ENCODE data around the gene ANKK1.

Gene ANKK1

DNA sequence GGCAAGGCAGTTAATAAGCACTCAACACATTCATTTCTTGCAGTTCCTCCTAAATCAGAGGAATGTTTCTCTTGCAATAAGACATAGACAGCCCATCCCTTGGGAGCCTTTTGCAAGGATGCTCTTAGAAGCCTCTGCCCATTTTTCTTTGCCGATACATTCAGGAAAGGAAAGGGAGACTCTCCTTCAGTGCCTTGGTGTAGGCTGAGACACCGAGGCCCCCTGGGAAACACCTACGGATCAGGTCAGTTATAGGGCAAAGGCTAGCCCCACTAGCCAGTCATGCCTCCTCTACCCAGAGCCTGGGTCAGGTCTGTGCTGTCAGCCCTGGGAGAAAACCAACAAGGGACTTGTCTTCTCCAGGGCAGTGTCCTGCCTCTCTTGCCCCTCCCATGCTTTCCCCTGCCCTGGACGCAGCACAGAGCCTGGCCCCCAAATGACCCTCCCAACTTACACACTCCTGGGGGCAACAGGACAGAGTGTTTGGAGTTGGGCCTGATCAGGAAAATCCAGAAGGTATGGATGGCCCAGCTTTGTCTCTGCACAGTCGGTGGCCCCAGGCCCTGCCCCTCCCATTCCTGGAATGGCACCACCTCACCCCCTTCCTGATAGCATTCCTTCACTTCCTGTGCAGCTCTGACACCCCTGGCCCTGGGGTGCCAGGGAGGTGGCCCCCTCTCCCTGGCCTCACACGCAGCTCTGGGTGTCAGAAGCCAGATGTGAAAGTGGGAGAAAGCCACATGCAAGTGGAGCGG, 18.3 kb downstream of the ANKK1 start:
- DNase-seq (ENCODE audit: extremely low read depth, low read depth), result no peak
- no peak overlapping the region for H3K4me3 ChIP-seq (replicated peaks; ENCODE audit: low read depth, low read length)
- TF ChIP-seq, protein P1, sequence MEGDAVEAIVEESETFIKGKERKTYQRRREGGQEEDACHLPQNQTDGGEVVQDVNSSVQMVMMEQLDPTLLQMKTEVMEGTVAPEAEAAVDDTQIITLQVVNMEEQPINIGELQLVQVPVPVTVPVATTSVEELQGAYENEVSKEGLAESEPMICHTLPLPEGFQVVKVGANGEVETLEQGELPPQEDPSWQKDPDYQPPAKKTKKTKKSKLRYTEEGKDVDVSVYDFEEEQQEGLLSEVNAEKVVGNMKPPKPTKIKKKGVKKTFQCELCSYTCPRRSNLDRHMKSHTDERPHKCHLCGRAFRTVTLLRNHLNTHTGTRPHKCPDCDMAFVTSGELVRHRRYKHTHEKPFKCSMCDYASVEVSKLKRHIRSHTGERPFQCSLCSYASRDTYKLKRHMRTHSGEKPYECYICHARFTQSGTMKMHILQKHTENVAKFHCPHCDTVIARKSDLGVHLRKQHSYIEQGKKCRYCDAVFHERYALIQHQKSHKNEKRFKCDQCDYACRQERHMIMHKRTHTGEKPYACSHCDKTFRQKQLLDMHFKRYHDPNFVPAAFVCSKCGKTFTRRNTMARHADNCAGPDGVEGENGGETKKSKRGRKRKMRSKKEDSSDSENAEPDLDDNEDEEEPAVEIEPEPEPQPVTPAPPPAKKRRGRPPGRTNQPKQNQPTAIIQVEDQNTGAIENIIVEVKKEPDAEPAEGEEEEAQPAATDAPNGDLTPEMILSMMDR (IDR thresholded peaks at IDR 0.05; ENCODE audit: low read depth, low read length, missing control alignments), result no peak

DNA sequence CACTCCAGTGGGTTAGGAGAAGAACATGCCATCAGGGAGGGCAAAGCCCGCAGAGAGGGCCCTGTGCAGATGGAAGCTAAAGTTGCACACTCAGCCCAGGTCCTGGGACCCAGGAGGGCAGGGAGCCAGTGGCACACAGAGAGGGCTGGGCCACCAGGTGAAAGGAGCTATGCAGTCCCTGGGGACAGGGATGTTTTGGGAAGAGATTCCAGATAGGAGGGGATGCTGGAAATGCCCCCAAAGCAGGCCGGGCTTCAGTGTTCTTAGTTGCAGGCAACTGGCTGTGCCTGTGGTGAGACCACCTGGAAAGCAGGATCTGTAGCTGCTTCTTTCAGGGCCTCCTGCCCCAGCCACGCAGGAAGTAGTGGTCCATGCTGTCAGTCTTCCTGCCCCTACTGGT, 19.6 kb downstream of the ANKK1 start:
- TF ChIP-seq, protein P1 (IDR thresholded peaks at IDR 0.05; ENCODE audit: low read depth, low read length, missing control alignments), result no peak
- no peak for DNase-seq (ENCODE audit: extremely low read depth, low read depth)
- H3K4me3 ChIP-seq (replicated peaks; ENCODE audit: low read depth, low read length), result no peak overlapping the region

DNA sequence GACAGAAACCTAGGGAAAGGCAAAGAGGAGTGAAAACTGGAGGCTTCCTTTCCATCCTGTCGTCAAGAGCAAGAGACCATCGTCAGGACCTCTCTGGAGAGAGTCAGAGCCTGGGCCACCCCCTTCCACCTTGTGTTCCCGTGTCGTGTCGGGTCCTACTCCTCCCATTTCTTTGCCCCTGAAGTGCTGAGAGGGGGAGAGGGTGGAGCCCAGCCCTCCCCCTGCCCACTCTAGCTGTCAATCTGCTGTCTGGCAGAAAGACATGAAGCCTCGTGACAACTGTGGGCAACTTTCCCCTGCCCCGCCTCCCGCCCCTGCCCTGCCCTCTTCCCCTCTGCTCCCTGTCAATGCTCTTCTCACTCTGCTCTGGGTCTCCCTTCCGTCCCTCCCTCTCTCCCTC, 20.6 kb downstream of the ANKK1 start:
- no peak overlapping the region for H3K4me3 ChIP-seq (replicated peaks; ENCODE audit: low read depth, low read length)
- DNase-seq (ENCODE audit: extremely low read depth, low read depth), result no peak
- TF ChIP-seq, protein P1 (IDR thresholded peaks at IDR 0.05; ENCODE audit: low read depth, low read length, missing control alignments), result no peak

DNA sequence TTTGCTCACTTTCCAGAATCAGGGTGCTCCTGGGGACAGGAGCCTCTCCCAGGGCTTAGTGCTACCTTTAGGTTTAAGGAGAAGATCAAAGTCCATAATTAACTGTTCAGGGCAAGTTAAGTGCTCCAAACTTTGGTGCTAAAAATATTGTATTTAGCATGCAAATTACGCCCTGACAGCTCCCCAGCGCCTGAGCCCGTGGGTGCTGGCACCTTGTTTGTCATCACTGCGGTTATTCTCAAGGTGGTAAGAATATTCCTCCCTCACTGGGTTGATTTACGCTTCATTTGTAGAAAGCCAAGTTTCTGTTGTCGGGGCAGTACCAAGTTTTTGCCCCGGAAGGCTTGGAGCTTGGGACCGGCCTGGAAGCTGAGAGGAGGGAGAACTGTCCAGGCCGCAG, 21.3 kb downstream of the ANKK1 start:
- no peak for DNase-seq (ENCODE audit: extremely low read depth, low read depth)
- H3K4me3 ChIP-seq (replicated peaks; ENCODE audit: low read depth, low read length), result no peak overlapping the region
- TF ChIP-seq, protein P1 (IDR thresholded peaks at IDR 0.05; ENCODE audit: low read depth, low read length, missing control alignments), result no peak

DNA sequence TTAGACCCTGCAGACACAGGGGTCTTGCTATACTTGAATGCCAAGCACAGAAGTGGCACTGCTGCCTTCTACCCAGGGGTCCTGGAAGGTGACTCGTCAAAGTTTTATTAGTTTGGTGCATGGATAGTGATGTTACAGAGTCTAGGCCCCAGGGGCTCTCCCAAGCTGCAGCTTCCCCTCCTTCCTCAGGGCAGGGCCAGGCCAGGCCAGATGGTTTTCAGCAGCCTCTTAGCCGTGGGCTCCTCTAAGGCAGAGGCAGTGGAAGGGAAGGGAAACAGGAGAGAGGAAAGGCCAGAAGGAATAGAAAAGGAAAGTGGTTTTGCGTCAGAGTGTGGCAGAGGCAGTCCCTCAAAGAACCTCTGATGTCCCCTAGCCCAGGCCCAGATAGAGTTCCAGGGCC, 21.9 kb downstream of the ANKK1 start:
- no peak overlapping the region for H3K4me3 ChIP-seq (replicated peaks; ENCODE audit: low read depth, low read length)
- DNase-seq (ENCODE audit: extremely low read depth, low read depth), result no peak
- TF ChIP-seq, protein P1 (IDR thresholded peaks at IDR 0.05; ENCODE audit: low read depth, low read length, missing control alignments), result no peak

DNA sequence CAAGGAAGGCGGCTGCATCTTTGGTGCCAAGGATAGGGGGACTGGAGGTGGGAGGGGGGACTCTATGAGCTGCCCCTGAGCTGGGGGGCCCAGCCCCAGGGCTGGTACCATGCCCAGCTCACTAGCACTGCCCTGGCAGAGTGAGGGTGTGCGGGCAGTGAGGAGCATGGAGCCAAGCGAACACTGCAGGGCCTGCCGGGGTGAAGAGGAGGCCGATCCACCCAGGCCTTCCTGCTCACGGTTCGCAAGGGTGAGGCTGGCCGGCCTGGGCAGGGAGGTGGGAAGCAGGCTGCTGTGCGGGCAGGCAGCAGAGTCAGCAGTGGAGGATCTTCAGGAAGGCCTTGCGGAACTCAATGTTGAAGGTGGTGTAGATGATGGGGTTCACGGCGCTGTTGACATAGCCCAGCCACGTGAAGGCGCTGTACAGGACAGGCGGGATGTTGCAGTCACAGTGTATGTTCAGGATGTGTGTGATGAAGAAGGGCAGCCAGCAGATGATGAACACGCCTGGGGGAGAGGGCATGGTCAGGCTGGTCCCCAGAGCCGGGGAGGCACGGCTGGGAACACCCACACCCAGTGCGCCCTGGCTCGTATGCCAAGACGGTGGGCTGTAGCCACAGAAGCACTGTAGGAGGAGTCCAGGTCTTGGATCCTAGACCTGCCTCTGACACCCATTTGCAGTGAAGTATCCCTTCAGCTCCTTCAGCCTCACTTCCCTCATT, 23.0 kb downstream of the ANKK1 start:
- no peak for DNase-seq (ENCODE audit: extremely low read depth, low read depth)
- TF ChIP-seq, protein P1 (IDR thresholded peaks at IDR 0.05; ENCODE audit: low read depth, low read length, missing control alignments), result no peak
- no peak overlapping the region for H3K4me3 ChIP-seq (replicated peaks; ENCODE audit: low read depth, low read length)
